NB4 (cell line): ENCODE measurements around the gene BAG5.

Experiments used
- DNase-seq: peaks from one replicate; pipeline ENCODE4 v3.0.0; 2010; ENCODE audit warnings: low read depth
- H3K4me3 ChIP-seq: one replicate; pipeline ENCODE4 v1.5.1; 2011; ENCODE audit warnings: mild to moderate bottlenecking, low read depth, low read length, moderate library complexity
- MYC ChIP-seq: IDR thresholded peaks from 2 replicates; pipeline ENCODE4 v1.6.1; 2011; ENCODE audit warnings: low read depth, low read length
- POLR2A ChIP-seq: IDR thresholded peaks from 2 replicates; pipeline ENCODE4 v1.6.1; 2011; ENCODE audit warnings: mild to moderate bottlenecking; ENCODE audit not compliant: insufficient read length; ENCODE audit errors: extremely low read depth
- TF ChIP-seq, protein P1 (sequence below): IDR thresholded peaks from 2 replicates; pipeline ENCODE4 v1.6.1; 2011; ENCODE audit warnings: low read depth, low read length
- TF ChIP-seq, protein P2 (sequence below): IDR thresholded peaks from one replicate; pipeline ENCODE4 v1.5.1; 2012; ENCODE audit warnings: low read depth, low read length

Gene BAG5

DNA sequence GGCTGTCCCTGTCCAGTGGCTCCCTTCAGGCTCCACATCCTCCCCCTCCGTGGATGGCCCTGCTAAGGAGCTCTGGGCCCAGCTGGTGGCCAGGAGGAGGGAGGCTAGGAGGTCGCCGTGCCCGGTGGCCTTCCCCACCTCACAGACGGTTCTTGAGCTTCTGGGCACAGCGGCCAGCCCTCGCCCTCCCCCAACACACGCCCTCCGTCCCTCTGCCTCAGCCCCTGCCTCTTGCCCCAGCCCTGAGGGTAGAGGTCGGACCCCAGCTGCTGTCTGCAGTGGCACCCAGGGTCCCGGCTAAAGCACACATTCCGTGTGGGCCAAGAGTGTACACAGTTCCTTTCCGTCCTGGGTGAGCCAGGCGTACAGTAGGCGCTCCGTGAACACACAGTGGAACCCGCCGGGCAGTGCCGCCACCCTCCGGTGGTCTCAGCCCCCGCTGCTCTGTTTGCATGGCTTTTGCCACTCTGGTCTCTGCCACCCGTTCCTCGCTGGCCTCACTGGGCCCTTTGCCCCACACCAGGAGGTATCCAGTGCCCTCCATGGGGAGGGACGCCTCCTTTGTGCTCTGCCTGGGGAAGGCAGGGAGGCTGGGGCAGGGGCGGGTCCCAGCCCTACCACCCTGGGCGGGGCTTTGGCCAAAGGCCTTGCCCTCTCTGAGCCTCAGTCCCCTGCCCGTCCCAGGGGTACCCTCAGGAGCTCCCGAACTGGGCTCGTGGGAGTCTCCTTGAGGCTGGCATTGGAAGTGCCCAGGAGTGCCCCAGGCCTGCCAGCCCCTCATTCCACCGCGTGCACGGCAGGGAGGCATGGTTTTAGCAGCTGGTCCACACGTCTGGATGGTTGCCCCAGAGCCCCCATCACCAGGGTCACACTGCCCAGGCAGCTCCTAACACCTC is 20.5 kb downstream of the BAG5 start:
- no peak for DNase-seq
- TF ChIP-seq POLR2A (no peak), MYC (no peak)
- TF ChIP-seq, protein P1, sequence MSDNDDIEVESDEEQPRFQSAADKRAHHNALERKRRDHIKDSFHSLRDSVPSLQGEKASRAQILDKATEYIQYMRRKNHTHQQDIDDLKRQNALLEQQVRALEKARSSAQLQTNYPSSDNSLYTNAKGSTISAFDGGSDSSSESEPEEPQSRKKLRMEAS = no peak
- TF ChIP-seq, protein P2, sequence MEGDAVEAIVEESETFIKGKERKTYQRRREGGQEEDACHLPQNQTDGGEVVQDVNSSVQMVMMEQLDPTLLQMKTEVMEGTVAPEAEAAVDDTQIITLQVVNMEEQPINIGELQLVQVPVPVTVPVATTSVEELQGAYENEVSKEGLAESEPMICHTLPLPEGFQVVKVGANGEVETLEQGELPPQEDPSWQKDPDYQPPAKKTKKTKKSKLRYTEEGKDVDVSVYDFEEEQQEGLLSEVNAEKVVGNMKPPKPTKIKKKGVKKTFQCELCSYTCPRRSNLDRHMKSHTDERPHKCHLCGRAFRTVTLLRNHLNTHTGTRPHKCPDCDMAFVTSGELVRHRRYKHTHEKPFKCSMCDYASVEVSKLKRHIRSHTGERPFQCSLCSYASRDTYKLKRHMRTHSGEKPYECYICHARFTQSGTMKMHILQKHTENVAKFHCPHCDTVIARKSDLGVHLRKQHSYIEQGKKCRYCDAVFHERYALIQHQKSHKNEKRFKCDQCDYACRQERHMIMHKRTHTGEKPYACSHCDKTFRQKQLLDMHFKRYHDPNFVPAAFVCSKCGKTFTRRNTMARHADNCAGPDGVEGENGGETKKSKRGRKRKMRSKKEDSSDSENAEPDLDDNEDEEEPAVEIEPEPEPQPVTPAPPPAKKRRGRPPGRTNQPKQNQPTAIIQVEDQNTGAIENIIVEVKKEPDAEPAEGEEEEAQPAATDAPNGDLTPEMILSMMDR = no peak
- H3K4me3 ChIP-seq = no peak overlapping the region

DNA sequence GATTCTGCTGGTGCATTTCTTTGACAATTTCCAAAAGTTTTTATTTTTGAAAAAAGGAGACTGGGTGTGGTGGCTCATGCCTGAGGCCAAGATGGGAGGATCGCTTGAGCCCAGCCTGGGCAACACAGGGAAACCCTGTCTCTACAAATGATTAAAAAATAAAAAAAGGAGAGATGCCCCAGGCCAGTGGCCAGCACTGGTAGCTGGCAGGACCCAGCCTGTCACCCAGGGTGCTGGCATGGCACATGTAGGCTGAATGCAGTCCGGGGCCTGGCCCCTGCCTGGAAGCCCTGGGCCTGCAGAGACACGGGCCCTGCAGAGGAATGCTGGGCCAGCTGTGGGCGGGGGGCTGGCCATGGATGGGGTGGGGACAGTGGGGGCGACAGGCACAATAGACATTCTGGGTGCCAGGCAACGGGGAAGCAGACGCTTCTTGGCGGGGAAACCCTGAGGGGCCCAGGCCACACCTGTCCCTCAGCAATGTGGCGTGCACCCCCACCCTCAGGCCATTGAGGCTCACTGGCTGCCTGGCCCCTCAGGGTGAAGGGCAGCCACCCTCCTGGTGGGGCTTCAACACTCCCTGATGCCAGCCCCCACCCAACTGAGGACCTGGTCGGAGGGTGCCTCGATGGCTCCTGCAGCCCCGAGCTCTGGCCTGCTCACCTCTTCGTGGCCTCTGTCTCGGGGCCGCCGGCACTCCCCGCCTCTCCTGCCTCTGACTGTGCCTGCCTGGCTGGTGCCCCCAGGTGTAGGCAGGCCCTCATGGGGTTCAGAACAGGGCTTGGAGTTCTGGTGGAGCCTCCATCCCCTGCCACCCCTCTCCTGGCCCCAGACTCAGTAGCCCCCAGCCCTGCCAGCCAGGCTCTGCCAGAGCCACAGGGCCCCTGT is 21.4 kb downstream of the BAG5 start:
- no peak overlapping the region for H3K4me3 ChIP-seq
- no peak for DNase-seq
- TF ChIP-seq, protein P1 = no peak
- TF ChIP-seq MYC = no peak
- TF ChIP-seq, protein P2 = no peak
- TF ChIP-seq POLR2A = no peak

DNA sequence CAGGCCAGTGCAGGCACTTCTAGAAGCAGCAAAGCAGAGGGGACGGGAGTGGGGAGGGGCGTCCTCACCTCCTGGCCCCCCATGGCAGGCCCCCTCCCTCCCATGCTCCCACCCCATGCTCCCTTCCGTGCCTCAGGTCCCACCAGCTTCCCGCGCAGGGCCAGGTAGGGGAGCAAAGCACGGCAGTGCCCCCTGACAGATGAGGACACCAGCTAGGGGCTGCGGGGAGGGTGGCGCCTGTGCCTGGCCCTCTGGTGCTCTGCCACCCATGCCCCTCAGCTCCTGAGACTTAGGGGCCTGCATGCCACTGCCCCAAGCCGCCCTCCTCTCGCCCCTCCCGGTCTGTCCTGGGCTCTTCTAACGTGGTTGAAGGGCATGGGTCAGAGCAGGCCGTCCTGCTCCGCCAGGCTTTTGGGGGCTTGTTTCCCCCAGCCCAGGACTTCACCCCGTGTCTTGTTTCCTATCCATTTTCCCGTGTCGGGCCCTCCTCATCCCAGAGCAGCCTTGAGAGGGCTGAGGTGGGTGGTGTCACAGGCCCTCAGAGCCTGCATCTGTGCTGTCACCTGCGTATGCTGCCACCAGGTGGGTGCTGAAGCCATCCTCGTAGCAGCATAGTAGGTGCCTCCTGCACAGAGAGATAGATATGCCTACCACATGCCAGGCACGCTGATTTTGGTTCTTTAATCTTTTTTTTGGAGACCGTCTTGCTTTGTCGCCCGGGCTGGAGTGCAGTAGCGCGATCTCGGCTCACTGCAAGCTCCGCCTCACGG is 23.2 kb downstream of the BAG5 start:
- TF ChIP-seq, protein P1 = no peak
- no peak for TF ChIP-seq MYC
- no peak for TF ChIP-seq POLR2A
- TF ChIP-seq, protein P2 = no peak
- no peak overlapping the region for H3K4me3 ChIP-seq
- DNase-seq = no peak

DNA sequence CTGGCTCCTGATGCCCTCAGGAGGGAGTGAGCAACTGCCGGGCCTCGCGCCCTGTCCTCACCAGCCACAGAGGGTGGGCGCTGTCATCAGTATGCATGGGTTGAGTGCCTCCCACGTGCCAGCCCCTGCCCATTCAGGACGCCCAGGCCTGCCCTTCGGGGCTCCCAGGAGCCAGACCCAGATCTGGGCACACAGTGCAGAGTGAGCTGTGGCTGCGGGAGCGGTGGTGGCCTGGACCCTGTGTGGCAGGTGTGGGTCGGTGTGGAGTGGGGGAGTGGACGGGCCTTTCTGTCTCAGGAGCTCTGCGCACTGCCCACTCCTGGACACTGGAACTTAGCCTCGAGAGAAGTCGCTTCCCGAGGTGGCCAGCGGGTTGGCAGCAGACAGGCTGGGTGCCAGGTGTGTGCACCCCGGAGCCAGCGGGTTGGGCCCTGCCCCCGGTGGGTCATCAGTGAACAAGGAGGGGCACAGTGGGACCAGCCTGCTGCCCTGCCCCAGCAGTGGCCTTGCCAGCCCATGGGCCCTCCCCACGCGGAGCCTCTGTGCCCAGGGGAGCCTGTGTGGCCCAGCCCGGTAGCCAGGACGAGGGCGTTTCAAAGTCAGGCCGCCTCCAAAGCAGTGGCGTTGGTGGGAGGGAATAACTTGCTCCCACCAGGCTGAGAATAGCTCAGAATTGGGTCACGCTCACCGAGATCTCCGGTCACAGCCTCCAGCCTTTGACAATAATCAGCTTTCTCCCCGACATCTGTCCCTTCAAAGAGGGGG is 24.0 kb downstream of the BAG5 start:
- DNase-seq = no peak
- H3K4me3 ChIP-seq = no peak overlapping the region
- TF ChIP-seq, protein P1 = no peak
- TF ChIP-seq, protein P2 = no peak
- TF ChIP-seq POLR2A = no peak
- no peak for TF ChIP-seq MYC

DNA sequence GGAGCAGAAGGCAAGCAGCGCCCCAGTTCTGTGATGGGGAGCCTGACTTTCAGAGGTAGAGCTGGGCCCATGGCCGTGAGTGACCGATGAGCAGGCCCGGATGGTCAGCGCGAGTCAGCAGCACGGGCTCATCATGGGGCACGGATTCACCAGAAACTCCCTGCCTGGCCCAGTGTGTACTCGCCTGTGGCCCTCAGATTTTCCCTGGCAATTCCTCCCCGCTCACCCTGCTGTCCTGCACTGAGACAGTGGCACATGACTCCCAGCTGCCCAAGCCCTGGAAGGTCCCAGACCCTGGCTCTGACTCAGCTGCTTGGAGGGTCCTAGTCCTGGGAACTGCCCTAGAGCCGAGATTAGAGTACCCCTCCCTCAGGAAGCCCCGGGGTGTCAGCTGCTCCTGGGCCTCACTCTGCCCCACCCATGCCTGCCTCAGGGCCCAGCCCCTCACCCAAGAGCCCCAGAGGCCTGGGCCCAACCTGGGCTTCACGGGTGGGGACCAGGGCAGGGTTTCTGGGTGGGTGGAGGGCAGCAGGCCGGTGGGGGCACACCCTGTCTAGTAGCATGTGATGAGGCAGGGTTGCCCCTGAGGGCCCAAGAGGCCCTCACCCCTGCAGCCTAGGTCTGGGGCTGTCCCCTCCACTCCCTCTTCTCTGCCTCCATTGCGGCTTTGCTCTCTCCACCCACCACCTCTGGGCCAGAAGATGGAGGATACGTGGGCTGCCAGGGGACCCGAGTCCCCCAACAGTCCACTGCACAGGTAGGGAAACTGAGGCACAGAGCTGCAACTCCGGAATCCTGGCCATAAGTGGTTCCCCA is 25.1 kb downstream of the BAG5 start:
- H3K4me3 ChIP-seq = no peak overlapping the region
- TF ChIP-seq POLR2A = no peak
- no peak for TF ChIP-seq MYC
- TF ChIP-seq, protein P2 = no peak
- TF ChIP-seq, protein P1 = no peak
- no peak for DNase-seq
